GM20000 (cell line): ENCODE measurements around the gene ISL1.

Experiments used
- DNase-seq: peaks from one replicate; pipeline ENCODE4 v3.0.0; 2012; ENCODE audit warnings: low spot score
- CTCF ChIP-seq: IDR thresholded peaks from 2 replicates; pipeline ENCODE4 v1.5.1; 2012; ENCODE audit warnings: mild to moderate bottlenecking, control low read depth; ENCODE audit errors: extremely low read depth, missing control alignments

The ISL1 gene

GRCh38 chr5:51395245-51395644, 12.0 kb downstream of the ISL1 start:
- no peak for TF ChIP-seq CTCF
- no peak for DNase-seq

GRCh38 chr5:51395666-51396356, 12.6 kb downstream of the ISL1 start:
- DNase-seq, result no peak
- TF ChIP-seq CTCF, result no peak

GRCh38 chr5:51396797-51397196, 13.5 kb downstream of the ISL1 start:
- no peak for DNase-seq
- TF ChIP-seq CTCF, result no peak

- no peak for TF ChIP-seq CTCF
- no peak for DNase-seq
These were observed 14.7 kb downstream of the ISL1 start for GRCh38 chr5:51397996-51398395.

- DNase-seq, result no peak
- no peak for TF ChIP-seq CTCF
These were observed 15.8 kb downstream of the ISL1 start for GRCh38 chr5:51398875-51399642.

- TF ChIP-seq CTCF, result no peak
- DNase-seq, result no peak
These were observed 16.4 kb downstream of the ISL1 start for GRCh38 chr5:51399643-51400006.

- TF ChIP-seq CTCF, result no peak
- no peak for DNase-seq
These were observed 21.0 kb downstream of the ISL1 start for GRCh38 chr5:51404255-51404654.
